Uterus (tissue), 2 donors: ENCODE data around the gene TNFAIP2.

Experiments
- CTCF ChIP-seq, 4 experiments: fragments of 200-600 bp in 2 of 4; fragments of 450-650 bp in 2 of 4; sonication (generic) in 2 of 4; IDR thresholded peaks; one replicate each; pipeline ENCODE4 v1.5.1; 2016 to 2019; ENCODE audit warnings: antibody characterized with exemption in 4 of 4, mild to moderate bottlenecking in 2 of 4, moderate library complexity in 1 of 4
- POLR2A ChIP-seq, 2 donors: fragments of 450-650 bp; IDR thresholded peaks; one replicate each; pipeline ENCODE4 v1.6.1; 2016; ENCODE audit warnings: antibody characterized with exemption in 2 of 2, mild to moderate bottlenecking in 1 of 2, moderate library complexity in 1 of 2

DNA sequence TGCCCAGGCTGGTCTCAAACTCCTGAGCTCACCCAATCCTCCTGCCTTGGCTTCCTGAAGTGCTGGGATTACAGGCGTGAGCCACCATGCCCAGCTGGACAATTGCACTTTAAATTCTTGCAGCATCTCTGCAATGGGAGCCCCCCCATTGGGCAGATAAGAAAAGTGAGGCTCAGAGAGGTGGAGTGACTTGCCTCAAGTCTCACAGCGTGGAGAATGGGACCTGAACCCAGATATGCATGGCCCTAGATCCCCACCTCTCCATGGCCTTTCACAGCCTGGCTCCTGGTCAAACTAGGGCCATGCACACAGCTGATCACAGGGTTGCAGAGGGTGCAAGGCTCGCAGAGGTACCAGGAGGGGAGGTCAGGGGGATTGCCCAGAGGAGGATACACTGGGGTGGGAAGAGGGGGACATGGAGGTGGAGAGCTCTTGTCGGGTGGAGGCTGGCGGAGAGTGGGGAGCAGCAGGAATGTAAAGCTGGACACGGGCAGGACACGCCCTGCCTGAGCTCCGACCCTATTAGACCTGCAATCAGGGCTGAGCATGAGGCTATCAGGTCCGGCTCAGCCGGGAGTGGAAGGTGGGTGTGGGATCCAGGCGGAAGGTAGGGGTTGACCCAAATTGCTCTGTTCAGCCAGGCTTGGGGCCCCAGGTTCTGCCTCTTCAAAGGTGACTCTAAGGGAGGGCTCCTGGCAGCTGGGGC lies 21.9 kb upstream of the TNFAIP2 start:
- TF ChIP-seq CTCF (IDR thresholded peaks at IDR 0.05): no peak
- TF ChIP-seq POLR2A (IDR thresholded peaks at IDR 0.05): no peak
